Measurements from ENCODE around the gene FGGY. TPM values are rescaled to one million over a fixed set of nuclear protein-coding genes. Genes with fewer than 3 reads are reported as not detected.

FGGY gene
- total RNA-seq, 1 donor = 10.8 TPM

DNA sequence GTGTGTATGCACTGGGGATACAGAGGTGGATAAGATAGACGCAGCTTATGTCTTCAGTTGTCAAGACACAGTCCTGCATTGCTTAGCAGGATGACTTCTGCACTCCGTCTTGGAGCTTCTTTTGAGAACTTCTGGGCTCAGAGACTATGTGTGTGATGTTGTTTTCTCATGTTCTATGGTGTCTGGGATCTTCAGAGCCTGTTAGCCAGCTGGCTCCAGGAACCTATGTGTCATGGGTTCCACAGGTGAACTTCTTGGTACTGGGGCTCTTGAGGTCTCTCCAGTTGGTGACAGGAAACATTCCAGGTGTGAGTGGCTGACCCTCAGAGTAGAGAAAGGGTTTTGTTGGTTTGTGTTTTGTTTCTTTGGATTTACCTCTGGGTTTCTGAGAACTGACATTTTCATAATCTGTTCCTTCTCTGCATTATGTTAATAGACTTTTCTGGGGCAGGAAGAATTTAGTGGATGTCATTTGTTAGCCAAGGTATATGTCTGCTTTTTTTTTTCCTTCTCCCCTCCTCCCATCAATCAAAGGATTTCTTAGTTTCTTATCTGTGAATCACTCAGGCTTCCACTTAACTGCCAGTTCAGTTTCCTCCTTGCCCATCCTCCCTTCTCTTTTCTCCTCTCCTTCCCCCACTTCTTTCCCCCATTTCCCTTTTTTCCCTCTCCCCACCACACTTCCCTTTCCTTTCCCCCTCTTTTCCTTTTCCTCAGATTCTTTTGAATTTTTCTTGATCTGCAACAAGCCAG, 18.1 kb downstream of the FGGY start:
- DNase-seq (ENCODE audit: low read depth in 2 of 3, low spot score in 2 of 3) = no peak

DNA sequence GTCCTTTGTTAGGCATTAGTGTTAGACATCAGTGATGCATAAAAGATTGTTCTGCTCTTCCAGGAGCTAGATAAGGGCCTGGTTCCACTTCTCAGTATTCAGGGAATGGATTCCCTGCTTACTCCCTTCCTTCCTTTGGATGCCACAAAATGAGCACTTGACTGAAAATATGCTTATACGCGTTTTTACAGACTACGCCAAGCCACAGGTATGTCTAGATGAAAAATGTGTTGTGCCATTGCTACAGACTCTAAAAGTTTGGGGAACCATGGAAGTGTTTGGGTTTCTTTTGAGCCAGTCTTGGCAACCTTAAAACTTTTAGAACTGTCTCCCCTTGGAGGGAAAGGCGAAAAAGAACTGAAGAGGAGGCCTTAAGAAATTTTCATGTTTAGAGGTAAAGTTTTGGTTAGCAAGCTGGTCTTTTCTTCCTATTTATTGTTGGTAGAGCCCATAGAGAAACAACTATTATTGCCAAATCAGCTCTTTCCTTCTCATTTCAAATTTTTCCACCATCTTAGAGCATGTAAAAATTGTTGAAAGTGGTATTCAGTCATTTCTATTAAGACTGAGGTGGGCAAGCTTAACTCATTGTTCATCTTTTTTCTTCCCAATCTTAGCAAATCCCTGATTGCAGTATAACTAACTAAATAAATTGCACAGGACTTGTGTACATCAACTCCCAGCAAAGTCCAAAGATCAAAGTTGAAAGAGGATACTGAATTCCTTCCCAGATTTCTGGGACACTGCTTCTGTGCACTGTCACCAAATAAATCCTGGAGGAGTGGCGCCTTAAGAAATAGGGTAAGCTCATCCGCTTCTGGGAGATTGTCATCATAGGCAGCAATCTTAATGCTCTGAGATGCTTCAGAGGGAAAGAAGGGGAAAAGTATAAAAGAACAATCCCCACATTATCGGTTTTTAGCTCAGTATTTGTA, 18.9 kb downstream of the FGGY start:
- DNase-seq (ENCODE audit: low read depth in 2 of 3, low spot score in 2 of 3) = no peak

DNA sequence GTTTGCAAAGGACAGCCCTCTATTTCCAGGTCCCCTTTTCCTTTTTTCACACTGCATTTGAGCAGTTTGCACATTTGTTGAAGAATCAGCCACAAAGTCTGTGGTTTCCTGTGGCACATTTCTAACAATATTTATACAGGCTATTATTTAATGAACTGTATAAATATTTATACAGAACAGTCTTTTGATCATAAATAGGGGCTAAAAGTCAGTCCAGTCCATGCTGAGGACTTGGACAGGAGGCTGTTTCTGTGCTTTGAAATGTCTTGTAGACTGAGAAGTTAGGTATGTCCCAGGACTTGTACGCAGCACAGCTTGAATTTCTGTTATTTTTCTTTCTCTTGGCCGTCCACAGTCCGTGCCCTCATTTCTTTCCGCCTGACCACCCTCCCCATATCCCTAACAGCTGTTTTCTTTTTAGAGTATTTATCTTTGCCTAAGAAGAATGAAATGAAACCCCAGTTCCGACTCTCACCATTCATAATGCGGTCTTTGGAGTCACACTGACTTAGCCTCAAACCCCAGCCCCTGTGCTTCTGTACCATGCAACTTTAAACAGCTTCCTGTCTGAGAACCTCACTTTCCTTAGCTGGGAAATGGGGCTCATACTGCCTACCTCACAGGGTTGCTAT, 19.7 kb downstream of the FGGY start:
- DNase-seq (ENCODE audit: low read depth in 2 of 3, low spot score in 2 of 3) = no peak

DNA sequence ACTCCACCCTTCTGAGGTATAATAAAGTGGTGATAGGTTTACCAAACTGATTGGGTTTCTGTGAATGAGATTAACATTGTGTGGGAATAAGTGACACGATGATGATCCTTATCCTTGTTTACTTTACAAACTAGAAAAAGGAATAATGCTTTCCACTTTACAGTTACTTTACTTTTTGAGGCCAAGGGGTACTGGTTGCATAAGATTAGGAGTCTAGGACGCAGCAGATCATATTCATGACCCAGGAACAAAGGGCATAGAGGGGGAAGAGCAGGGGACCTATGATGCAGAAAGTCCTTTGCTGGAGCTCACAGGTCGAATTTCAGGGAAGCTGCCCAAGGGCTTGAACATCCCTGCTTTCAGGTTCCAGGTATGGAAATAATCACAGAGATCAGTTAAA, 20.4 kb downstream of the FGGY start:
- no peak for DNase-seq (ENCODE audit: low read depth in 2 of 3, low spot score in 2 of 3)

DNA sequence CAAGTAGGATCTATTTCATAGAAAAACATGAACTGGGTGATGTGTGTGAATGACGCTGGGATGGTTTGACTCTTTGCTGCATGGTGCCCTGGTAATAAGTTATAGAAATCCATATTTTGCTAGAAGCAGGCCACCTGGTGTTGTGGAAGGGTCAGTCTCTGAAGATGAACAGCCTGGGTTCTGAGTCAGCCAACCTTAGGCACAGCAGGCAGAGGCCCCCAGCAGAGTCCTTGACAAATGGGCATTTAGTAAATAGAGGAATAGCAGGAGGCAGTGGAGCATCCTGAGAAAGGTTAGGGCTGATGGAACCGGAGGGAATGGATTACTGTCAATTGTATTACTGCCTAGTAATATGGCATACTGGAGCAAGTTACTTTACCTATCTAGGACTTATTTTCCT, 20.9 kb downstream of the FGGY start:
- no peak for DNase-seq (ENCODE audit: low read depth in 2 of 3, low spot score in 2 of 3)

GRCh38 chr1:59318271-59318860, 21.5 kb downstream of the FGGY start:
- DNase-seq (ENCODE audit: low read depth in 2 of 3, low spot score in 2 of 3) = no peak

GRCh38 chr1:59322394-59322793, 25.5 kb downstream of the FGGY start:
- DNase-seq (ENCODE audit: low read depth in 2 of 3, low spot score in 2 of 3) = no peak

- no peak for DNase-seq (ENCODE audit: low read depth in 2 of 3, low spot score in 2 of 3)
Measured at GRCh38 chr1:59322814-59323213, 25.9 kb downstream of the FGGY start.

DNA sequence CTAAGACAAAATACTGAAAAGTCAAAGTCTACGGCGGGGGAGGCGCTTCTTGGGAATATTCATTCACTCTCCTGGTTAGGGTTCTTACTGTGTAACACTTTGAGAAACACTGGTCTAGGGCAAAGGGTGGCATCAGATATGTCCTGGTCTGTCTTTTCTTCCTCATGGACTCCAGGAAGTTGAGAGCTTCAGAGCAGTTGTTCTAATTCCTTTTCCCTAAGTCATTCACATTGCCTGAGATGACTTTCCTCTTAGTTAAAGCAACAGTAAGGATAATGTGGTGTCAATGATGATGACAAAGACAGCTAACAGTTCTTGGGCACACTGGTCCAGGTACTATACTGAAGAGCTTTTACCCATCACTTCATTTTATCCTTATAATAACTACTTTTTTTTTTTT, 27.0 kb downstream of the FGGY start:
- no peak for DNase-seq (ENCODE audit: low read depth in 2 of 3, low spot score in 2 of 3)

DNA sequence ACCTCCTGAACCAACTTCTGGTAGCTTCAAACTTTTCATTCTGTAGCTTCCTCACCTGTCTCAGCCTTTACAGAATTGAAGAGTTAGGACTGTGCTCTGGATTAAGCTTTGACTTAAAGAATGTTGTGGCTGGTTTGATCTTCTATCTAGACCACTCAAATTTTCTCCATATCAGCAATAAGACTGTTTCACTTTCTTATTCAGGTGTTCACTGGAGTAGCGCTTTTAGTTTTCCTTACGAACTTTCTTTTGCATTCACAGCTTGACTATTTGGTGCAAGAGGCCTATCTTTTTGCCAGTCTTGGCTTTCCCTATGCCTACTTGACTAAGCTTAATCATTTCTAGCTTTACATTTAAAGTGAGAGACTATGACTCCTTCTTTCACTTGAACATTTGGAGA, 31.5 kb downstream of the FGGY start:
- DNase-seq (ENCODE audit: low read depth in 2 of 3, low spot score in 2 of 3) = no peak

- DNase-seq (ENCODE audit: low read depth in 2 of 3, low spot score in 2 of 3) = no peak
Measured at GRCh38 chr1:59329412-59330053, 32.6 kb downstream of the FGGY start.

DNA sequence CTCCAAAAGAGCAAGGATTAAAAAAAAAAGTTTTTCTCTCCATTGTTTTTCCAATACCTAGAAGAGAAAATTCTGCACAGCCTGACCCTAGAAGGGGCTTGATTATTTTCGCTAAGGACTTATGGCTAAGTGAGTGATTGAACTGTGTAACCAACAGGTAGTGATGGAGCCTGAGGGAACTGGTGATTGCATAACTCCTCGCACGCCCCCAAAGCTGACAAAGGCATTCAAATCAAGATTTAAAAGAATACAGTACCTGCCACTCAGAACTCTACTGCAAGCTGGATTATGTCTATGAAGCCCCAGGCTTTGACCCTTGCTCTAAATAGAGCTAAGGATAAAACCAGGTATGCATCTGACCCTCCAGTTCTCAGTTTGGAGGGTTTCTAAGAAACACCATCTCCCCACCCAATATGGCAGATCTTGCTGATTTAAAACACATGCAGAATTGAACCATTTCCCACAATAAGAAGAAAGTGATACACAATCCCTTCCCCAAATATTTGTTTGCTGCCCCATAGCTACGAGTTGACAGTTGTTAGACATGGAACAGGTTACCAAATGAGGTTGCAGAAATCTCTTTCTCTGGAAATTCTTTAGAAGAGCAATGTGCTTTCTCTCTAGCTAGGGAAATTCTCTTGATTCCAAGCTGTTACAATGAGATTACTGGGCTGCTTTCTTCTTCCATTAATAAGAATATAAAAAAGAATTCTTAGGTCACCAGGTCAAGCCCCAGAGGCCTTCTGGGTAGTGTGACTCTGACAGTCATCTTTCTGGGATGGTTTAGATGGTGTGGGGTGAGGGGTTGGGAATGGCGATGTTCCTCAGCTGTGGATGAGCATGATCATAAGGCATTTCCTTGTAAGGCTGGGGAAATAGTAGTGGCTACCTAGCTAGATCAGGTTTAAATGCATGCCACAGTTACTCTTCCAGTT, 35.1 kb downstream of the FGGY start:
- DNase-seq (ENCODE audit: low read depth in 2 of 3, low spot score in 2 of 3) = no peak

GRCh38 chr1:59332983-59333382, 36.1 kb downstream of the FGGY start:
- no peak for DNase-seq (ENCODE audit: low read depth in 2 of 3, low spot score in 2 of 3)

- DNase-seq (ENCODE audit: low read depth in 2 of 3, low spot score in 2 of 3) = no peak
Measured at GRCh38 chr1:59333626-59334277, 36.9 kb downstream of the FGGY start.

GRCh38 chr1:59340411-59341307, 43.8 kb downstream of the FGGY start:
- no peak for DNase-seq (ENCODE audit: low read depth in 2 of 3, low spot score in 2 of 3)

GRCh38 chr1:59342801-59343575, 46.1 kb downstream of the FGGY start:
- no peak for DNase-seq (ENCODE audit: low read depth in 2 of 3, low spot score in 2 of 3)

DNA sequence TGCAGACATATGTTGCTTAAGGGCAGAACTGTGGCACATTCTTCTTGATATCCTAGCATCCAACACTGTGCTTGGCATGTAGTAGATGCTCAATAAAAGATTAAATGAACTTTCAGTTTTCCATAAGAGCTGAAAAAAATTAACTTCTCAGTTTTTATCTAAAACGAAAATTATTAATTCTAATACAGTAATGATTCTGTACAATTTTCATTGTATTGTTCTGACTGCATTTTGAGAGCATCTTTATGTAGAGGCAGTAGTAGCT, 46.6 kb downstream of the FGGY start:
- DNase-seq (ENCODE audit: low read depth in 2 of 3, low spot score in 2 of 3) = no peak

DNA sequence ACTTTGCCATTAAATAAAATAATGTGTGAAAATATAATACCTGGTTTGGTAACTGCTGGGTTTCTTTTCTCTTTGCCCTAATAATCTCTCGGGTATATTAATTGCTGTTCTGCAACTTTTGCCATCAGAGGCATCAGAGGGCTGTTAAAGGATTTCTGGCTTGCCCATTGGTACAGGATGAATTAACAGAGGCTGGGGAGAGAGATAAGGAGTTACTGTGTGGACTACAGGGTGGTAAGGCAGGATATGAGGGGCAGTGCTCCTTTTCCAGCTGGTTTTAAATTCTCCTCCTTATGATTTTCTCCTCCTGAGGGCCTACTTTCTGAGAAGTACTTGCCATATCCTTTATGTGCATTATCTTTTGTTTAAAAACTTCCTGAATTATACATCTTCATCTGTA, 48.3 kb downstream of the FGGY start:
- DNase-seq (ENCODE audit: low read depth in 2 of 3, low spot score in 2 of 3) = no peak

Data from hematopoietic multipotent progenitor cell (in vitro differentiated cells).